ENCODE data around the gene SPRED1. TPM values are rescaled to one million over a fixed set of nuclear protein-coding genes. Genes with fewer than 3 reads are reported as not detected.

Gene SPRED1
- total RNA-seq, 4 donors from 2014 or later: 77.9 to 92.7 (median 82.6) TPM

DNA sequence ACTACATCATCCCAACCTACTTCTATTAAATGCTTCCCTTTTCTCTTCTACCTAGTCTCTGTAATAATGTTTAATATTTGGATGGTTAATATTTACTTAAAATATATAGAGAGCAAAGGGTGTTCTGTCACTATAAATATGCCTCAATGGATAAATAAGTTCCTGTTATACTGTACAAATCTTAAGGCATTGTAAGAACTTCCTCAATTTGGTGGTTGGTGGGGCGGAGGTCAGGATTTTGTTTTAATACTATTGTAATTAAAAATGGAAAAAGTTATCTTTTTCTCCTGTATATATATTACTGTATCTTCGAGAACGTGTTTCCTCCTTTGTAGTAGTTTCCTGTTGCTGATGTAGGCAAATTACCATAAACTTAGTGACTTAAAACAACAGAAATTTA lies 41.5 kb downstream of the SPRED1 start:
- H3K4me3 ChIP-seq (replicated peaks in 1 of 3): no peak overlapping the region
- H3K27me3 ChIP-seq: no peaks in the 10 kb centered on the region
- DNase-seq: no peak
- TF ChIP-seq POLR2A (IDR thresholded peaks at IDR 0.05) (no peak), CTCF (IDR thresholded peaks at IDR 0.05) (no peak)
- H3K27ac ChIP-seq: no peak overlapping the region
- intact Hi-C loops (cut with DNase I): no loop called here
- peaks cover 0 to 15% of the 10 kb centered on the region in 2 donors for H3K4me1 ChIP-seq
- WGBS, 2 donors: 73 to 76% methylated on average over 3 of the region's 3 CpGs
- H3K9me3 ChIP-seq: no peaks in the 10 kb centered on the region
- H3K36me3 ChIP-seq: no peaks in the 10 kb centered on the region

DNA sequence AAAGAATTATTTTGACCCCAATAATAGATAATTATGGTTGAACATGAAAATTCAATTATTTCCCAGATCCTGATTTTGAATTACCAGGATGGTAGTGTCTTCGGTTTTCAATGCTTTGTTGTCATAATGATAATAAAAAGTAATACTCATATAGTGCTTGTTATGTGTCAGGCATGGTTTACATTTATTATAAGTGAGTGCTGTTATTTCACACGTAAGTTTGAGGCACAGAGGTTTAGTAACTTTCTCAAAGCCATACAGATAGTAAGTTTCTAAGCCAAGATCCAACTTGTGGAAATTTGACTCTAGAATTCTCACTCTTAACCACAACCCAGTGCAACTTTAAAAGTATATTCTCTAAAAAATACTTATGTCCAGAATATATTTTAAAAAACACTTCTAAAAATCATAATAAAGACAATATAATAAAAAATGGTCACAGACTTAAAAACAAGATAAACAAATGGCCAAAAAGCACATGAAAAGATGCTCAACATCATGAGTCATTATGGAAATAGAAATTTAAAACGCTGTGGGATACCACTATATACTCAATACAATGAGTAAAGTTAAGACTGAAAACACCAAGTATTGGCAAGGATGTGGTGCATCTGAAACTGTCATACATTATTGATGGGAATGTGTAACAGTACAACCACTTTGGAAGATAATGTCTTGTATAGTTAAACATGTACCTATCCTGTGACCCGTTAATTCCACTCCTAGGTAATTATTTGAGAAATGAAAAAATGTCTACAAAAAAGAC lies 45.2 kb downstream of the SPRED1 start:
- H3K27ac ChIP-seq: no peak overlapping the region
- no peaks in the 10 kb centered on the region for H3K9me3 ChIP-seq
- WGBS, 2 donors: 68 to 71% methylated on average over 4 of the region's 4 CpGs
- no peaks in the 10 kb centered on the region for H3K36me3 ChIP-seq
- no peak for TF ChIP-seq CTCF (IDR thresholded peaks at IDR 0.05)
- no peak for TF ChIP-seq POLR2A (IDR thresholded peaks at IDR 0.05)
- peaks cover 0 to 15% of the 10 kb centered on the region in 2 donors for H3K4me1 ChIP-seq
- intact Hi-C loops (cut with DNase I): no loop called here
- H3K4me3 ChIP-seq (replicated peaks in 1 of 3): no peak overlapping the region
- no peak for DNase-seq
- no peaks in the 10 kb centered on the region for H3K27me3 ChIP-seq

DNA sequence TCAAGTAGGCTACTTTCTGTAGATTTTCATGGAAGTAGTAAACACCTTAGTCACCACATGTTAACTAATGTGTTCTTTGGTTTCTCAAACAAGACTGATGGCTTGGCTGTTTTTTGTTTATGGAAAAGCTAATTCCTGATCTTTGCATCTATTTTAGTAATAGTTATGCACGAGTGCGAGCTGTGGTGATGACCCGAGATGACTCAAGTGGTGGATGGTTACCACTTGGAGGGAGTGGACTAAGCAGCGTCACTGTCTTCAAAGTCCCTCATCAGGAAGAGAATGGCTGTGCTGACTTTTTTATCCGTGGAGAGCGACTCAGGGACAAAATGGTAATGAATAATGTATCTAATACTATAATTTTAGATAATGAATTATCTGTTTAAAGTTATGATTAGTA lies 46.6 kb downstream of the SPRED1 start:
- no peaks in the 10 kb centered on the region for H3K27me3 ChIP-seq
- TF ChIP-seq CTCF (IDR thresholded peaks at IDR 0.05): no peak
- TF ChIP-seq POLR2A (IDR thresholded peaks at IDR 0.05): no peak
- 91 to 95% methylated on average over 6 of the region's 6 CpGs for WGBS, 2 donors
- intact Hi-C loops (cut with DNase I): no loop called here
- peaks cover 2 to 7% of the 10 kb centered on the region in 2 donors for H3K4me1 ChIP-seq
- no peak for DNase-seq
- H3K27ac ChIP-seq: no peak overlapping the region
- no peaks in the 10 kb centered on the region for H3K36me3 ChIP-seq
- H3K4me3 ChIP-seq (replicated peaks in 1 of 3): no peak overlapping the region
- H3K9me3 ChIP-seq: no peaks in the 10 kb centered on the region

DNA sequence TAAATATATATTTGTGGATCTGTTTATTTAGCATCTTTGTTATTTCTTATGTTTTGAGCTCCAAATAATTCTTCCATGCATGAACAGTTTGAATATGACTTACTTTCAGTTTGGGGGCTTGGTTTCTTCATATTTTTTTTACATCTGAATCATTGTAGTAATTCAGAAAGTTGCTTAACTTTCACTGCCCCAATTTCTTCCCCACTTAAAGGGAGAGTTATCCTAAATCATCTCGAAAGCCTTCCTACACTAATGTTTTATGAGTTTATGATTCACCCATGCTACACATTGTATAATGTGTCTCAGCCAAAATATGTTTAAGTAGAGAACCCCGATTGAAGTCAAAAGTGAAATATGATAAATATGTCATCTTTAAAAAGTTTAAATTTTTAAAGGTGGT lies 47.8 kb downstream of the SPRED1 start:
- Histone ChIP-seq H3K4me3 (replicated peaks in 1 of 3) (no peak overlapping the region), H3K9me3 (no peaks in the 10 kb centered on the region), H3K4me1 (peaks cover 0 to 2% of the 10 kb centered on the region in 2 donors), H3K36me3 (no peaks in the 10 kb centered on the region), H3K27me3 (no peaks in the 10 kb centered on the region), H3K27ac (no peak overlapping the region)
- 93 to 95% methylated on average over 2 of the region's 2 CpGs for WGBS, 2 donors
- intact Hi-C loops (cut with DNase I): no loop called here
- DNase-seq: no peak
- TF ChIP-seq CTCF (IDR thresholded peaks at IDR 0.05) (no peak), POLR2A (IDR thresholded peaks at IDR 0.05) (no peak)

GRCh38 chr15:38304481-38304880 lies 51.8 kb downstream of the SPRED1 start:
- WGBS, 2 donors: 70 to 72% methylated on average over 3 of the region's 3 CpGs
- no peak for TF ChIP-seq POLR2A (IDR thresholded peaks at IDR 0.05)
- no peak for TF ChIP-seq CTCF (IDR thresholded peaks at IDR 0.05)
- Histone ChIP-seq H3K27ac (peak overlapping the region in 1 of 3 donors; percentile 7), H3K4me1 (peaks cover 0 to 2% of the 10 kb centered on the region in 2 donors), H3K27me3 (no peaks in the 10 kb centered on the region), H3K9me3 (no peaks in the 10 kb centered on the region), H3K36me3 (no peaks in the 10 kb centered on the region), H3K4me3 (replicated peaks in 1 of 3) (no peak overlapping the region)
- DNase-seq: no peak
- intact Hi-C loops (cut with DNase I): no loop called here
